CD4-positive, CD25-positive, alpha-beta regulatory T cell (primary cell): ENCODE data around the gene TSPAN4. TPM values are rescaled to one million over a fixed set of nuclear protein-coding genes. Genes with fewer than 3 reads are reported as not detected.

Experiments used
- ATAC-seq, 2 donors: fragments of 150-1000 bp; cut with Tn5 transposase; one replicate each; pipeline ENCODE4 v1.10.0; 2021; ENCODE audit warnings: low read depth in 2 of 2, moderate number of reproducible peaks in 2 of 2, moderate library complexity in 1 of 2
- DNase-seq, 3 donors: peaks; one replicate each; pipeline versions ENCODE4 v3.0.0 to v3.0.0-alpha.2; 2012 to 2022; ENCODE audit warnings: mixed read lengths in 1 of 3
- H3K27ac ChIP-seq: one replicate; pipeline ENCODE4 v1.7.0; 2013; ENCODE audit warnings: mild to moderate bottlenecking, low read length; ENCODE audit not compliant: insufficient read depth, poor library complexity, severe bottlenecking
- H3K27me3 ChIP-seq: one replicate; pipeline ENCODE4 v1.7.0; 2013; ENCODE audit warnings: low read length; ENCODE audit not compliant: control insufficient read depth, insufficient read depth
- H3K36me3 ChIP-seq: one replicate; pipeline ENCODE4 v1.7.0; 2013; ENCODE audit warnings: mild to moderate bottlenecking, low read length, moderate library complexity; ENCODE audit not compliant: control insufficient read depth, insufficient read depth
- H3K4me1 ChIP-seq: 2 replicates; pipeline ENCODE4 v1.7.0; 2013; ENCODE audit warnings: mild to moderate bottlenecking, low read length; ENCODE audit not compliant: insufficient read depth, control insufficient read depth, poor library complexity, severe bottlenecking
- H3K4me3 ChIP-seq: one replicate; pipeline ENCODE4 v1.7.0; 2013; ENCODE audit warnings: low read depth, mild to moderate bottlenecking, low read length, moderate library complexity
- H3K9me3 ChIP-seq, 2 experiments: 1 replicate in 1 of 2; 2 replicates in 1 of 2; pipeline ENCODE4 v1.7.0; 2013; ENCODE audit warnings: low read length in 2 of 2, mild to moderate bottlenecking in 1 of 2, moderate library complexity in 1 of 2; ENCODE audit not compliant: control insufficient read depth in 2 of 2
- H3K27ac Mint-ChIP-seq, 3 donors: one replicate each; pipeline ENCODE4 v1.8.0; 2020 to 2022; ENCODE audit warnings: mild to moderate bottlenecking in 3 of 3, mixed read lengths in 3 of 3, moderate library complexity in 2 of 3
- H3K27me3 Mint-ChIP-seq: one replicate; pipeline ENCODE4 v1.8.0; 2022; ENCODE audit warnings: mild to moderate bottlenecking, mixed read lengths
- H3K36me3 Mint-ChIP-seq: one replicate; pipeline ENCODE4 v1.8.0; 2020; ENCODE audit warnings: mixed read lengths
- H3K4me1 Mint-ChIP-seq, 4 donors: one replicate each; pipeline ENCODE4 v1.8.0; 2020 to 2022; ENCODE audit warnings: mixed read lengths in 4 of 4, mild to moderate bottlenecking in 1 of 4
- H3K4me3 Mint-ChIP-seq, 4 donors: one replicate each; pipeline ENCODE4 v1.8.0; 2020 to 2022; ENCODE audit warnings: mild to moderate bottlenecking in 4 of 4, mixed read lengths in 4 of 4, moderate library complexity in 3 of 4
- H3K9me3 Mint-ChIP-seq, 7 donors: one replicate each; pipeline ENCODE4 v1.8.0; 2020 to 2022; ENCODE audit warnings: mixed read lengths in 7 of 7, mild to moderate bottlenecking in 3 of 7, moderate library complexity in 2 of 7
- polyA plus RNA-seq, 4 donors: library from polyadenylated mRNA; unstranded; fragments of 300-500 nt; fragmentation: Illumina TruSeq; gene quantifications; one replicate each; pipeline ENCODE4 v1.2.3, GENCODE V29; 2021
- total RNA-seq: library from RNA; stranded (reverse); gene quantifications from one replicate; pipeline ENCODE4 v1.2.3, GENCODE V29; 2022

TSPAN4 gene
- total and polyA plus RNA-seq, 5 donors from 2014 or later: 1.2 to 2.2 (median 1.6) TPM

DNA sequence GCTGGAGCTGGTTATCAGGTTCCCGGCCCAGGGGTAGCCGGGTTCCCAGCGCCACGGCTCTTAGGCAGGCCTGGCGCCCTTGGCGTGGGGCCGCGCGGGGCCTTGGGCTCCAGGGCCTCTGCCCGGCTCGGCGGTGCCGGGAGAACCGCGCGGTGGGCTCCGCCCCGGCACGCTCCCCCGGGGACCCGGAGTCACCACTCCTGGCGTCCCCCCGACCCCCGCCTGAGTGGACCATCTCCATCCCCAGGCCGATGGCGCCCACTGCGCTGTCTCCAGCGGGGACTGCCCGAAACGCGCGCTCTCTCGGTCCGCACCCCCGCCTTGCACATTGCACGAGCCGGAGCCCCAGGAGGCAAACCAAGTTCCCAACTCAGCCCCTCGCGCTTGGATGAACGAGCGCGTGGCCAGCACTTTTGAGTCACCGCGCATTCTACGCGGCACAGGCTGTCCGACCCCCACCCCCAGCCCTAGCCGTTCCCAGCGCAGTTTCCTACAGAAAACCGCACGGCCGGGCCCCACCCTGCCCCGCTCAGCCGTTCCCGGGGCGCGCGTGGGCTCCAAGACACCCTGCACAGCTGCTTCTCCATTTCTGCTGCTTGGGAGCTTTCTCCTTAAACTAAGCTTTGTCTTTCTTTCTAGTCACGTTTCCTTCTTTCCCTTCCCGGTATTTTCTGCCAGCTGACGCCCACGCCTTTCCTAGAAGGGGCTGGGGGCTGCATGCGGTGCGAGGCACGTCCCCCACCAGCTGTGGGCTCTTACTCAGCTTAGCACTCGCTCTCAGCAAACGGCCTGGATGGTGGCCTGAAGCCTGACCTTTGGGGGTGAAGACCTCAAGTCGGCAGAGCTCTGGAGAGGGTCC, 68.6 kb downstream of the TSPAN4 start:
- Histone ChIP-seq H3K36me3 (no peaks in the 10 kb centered on the region), H3K27ac (peak overlapping the region; percentile 55), H3K4me3 (no peak overlapping the region), H3K27me3 (no peaks in the 10 kb centered on the region), H3K4me1 (peaks cover 14% of the 10 kb centered on the region), H3K9me3 (no peaks in the 10 kb centered on the region)
- peaks cover 0 to 35% (median 8%) of the 10 kb centered on the region in 4 donors for H3K4me1 Mint-ChIP-seq
- no peaks in the 10 kb centered on the region for H3K9me3 Mint-ChIP-seq
- peak overlapping the region; percentile 88 to 94 (median 90) for H3K4me3 Mint-ChIP-seq
- no peaks in the 10 kb centered on the region for H3K27me3 Mint-ChIP-seq
- DNase-seq (peak in 1 of 3 donors; percentile 52), ATAC-seq (peak; percentile 23 to 33)
- peak overlapping the region; percentile 78 to 94 (median 92) for H3K27ac Mint-ChIP-seq
- no peaks in the 10 kb centered on the region for H3K36me3 Mint-ChIP-seq

- H3K4me1 Mint-ChIP-seq: peaks cover 0 to 35% (median 8%) of the 10 kb centered on the region in 4 donors
- no peaks in the 10 kb centered on the region for H3K27me3 ChIP-seq
- H3K9me3 ChIP-seq: no peaks in the 10 kb centered on the region
- peak overlapping the region; percentile 88 to 94 (median 90) for H3K4me3 Mint-ChIP-seq
- no peaks in the 10 kb centered on the region for H3K36me3 ChIP-seq
- H3K36me3 Mint-ChIP-seq: no peaks in the 10 kb centered on the region
- ATAC-seq (no peak), DNase-seq (no peak)
- H3K4me3 ChIP-seq: no peak overlapping the region
- no peaks in the 10 kb centered on the region for H3K27me3 Mint-ChIP-seq
- peak overlapping the region in 2 of 3 donors; percentile 78 to 92 for H3K27ac Mint-ChIP-seq
- peaks cover 0 to 1% (median 0%) of the 10 kb centered on the region in 7 donors for H3K9me3 Mint-ChIP-seq
- H3K4me1 ChIP-seq: peaks cover 14% of the 10 kb centered on the region
- H3K27ac ChIP-seq: no peak overlapping the region
Measured at GRCh38 chr11:911890-912219, 69.2 kb downstream of the TSPAN4 start.

DNA sequence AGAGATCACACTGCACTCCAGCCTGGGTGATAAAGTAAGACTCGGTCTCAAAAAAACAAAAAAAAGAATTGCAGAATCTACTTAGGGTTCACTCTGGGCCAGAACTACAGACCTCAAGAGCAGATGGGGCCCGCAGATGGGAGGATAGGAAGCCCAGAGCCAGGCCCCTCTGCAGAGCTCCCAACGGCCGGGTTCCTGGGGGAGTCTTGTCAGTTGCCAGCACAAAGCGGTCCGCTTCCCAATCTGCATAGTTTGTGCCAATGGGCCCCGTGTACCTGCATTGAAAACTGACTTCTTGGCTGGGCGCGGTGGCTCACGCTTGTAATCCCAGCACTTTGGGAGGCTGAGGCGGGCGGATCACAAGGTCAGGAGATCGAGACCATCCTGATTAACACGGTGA, 69.6 kb downstream of the TSPAN4 start:
- Mint-ChIP-seq H3K4me1 (peaks cover 0 to 33% (median 8%) of the 10 kb centered on the region in 4 donors), H3K27me3 (no peaks in the 10 kb centered on the region), H3K4me3 (peak overlapping the region; percentile 88 to 94 (median 90)), H3K36me3 (no peaks in the 10 kb centered on the region), H3K27ac (no peak overlapping the region), H3K9me3 (peaks cover 0 to 1% (median 0%) of the 10 kb centered on the region in 7 donors)
- Histone ChIP-seq H3K4me3 (no peak overlapping the region), H3K36me3 (no peaks in the 10 kb centered on the region), H3K27ac (no peak overlapping the region), H3K27me3 (no peaks in the 10 kb centered on the region), H3K9me3 (no peaks in the 10 kb centered on the region), H3K4me1 (peaks cover 14% of the 10 kb centered on the region)
- ATAC-seq (no peak), DNase-seq (no peak)

- DNase-seq (no peak), ATAC-seq (no peak)
- Histone ChIP-seq H3K27me3 (no peaks in the 10 kb centered on the region), H3K4me3 (no peak overlapping the region), H3K27ac (no peak overlapping the region), H3K9me3 (no peaks in the 10 kb centered on the region), H3K4me1 (peaks cover 14% of the 10 kb centered on the region), H3K36me3 (no peaks in the 10 kb centered on the region)
- Mint-ChIP-seq H3K27ac (no peak overlapping the region), H3K36me3 (no peaks in the 10 kb centered on the region), H3K4me3 (peak overlapping the region; percentile 24 to 70 (median 40)), H3K4me1 (peaks cover 0 to 27% (median 7%) of the 10 kb centered on the region in 4 donors), H3K9me3 (peaks cover 0 to 1% (median 0%) of the 10 kb centered on the region in 7 donors), H3K27me3 (no peaks in the 10 kb centered on the region)
Measured at GRCh38 chr11:913043-913442, 70.4 kb downstream of the TSPAN4 start.

GRCh38 chr11:914204-914603, 71.6 kb downstream of the TSPAN4 start:
- Histone ChIP-seq H3K4me1 (peaks cover 14% of the 10 kb centered on the region), H3K9me3 (no peaks in the 10 kb centered on the region), H3K27me3 (no peaks in the 10 kb centered on the region), H3K36me3 (no peaks in the 10 kb centered on the region), H3K4me3 (no peak overlapping the region), H3K27ac (no peak overlapping the region)
- no peaks in the 10 kb centered on the region for H3K27me3 Mint-ChIP-seq
- H3K4me3 Mint-ChIP-seq: no peak overlapping the region
- DNase-seq (no peak), ATAC-seq (no peak)
- no peak overlapping the region for H3K27ac Mint-ChIP-seq
- no peaks in the 10 kb centered on the region for H3K36me3 Mint-ChIP-seq
- H3K9me3 Mint-ChIP-seq: peaks cover 0 to 1% (median 0%) of the 10 kb centered on the region in 7 donors
- H3K4me1 Mint-ChIP-seq: peaks cover 0 to 24% (median 3%) of the 10 kb centered on the region in 4 donors

DNA sequence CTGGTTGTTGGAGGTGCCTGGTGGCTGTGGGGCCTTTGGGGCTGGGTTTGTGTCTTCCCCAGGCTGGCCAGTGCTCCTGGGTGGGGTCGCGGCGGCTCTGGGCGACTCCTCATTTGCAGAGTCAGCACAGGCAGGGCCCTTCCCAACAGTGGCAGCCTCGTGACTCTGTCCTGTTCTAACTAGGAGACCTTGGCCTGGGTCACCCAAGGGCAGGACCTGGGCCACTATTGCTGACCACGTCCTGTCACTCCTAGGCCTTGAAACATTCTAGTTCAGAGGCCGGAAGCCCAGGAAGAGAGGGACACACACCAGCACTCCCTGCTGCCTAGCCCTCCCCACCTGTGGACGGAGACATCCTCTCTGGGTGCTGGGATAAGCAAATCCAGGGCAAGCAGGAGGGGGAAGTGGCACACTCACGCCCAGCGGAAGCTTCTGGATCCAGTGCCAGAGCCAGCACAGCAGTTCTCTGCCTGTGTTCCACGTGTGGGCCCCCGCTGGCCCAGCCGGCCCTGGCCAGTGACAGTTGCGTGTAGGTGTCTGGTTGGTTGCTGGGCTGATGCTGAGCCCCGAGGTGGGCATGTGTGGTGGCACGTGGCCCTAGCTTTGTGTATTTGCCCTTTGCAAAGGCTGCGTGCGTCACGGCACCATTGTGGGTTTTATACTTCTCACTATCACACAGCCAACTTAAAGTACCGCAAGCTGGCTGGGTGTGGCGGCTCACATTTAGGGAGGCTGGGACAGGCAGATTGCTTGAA, 72.3 kb downstream of the TSPAN4 start:
- DNase-seq (no peak), ATAC-seq (no peak)
- no peaks in the 10 kb centered on the region for H3K27me3 ChIP-seq
- H3K4me1 Mint-ChIP-seq: peaks cover 0 to 17% (median 2%) of the 10 kb centered on the region in 4 donors
- no peaks in the 10 kb centered on the region for H3K36me3 ChIP-seq
- H3K27ac ChIP-seq: no peak overlapping the region
- H3K4me1 ChIP-seq: peaks cover 10% of the 10 kb centered on the region
- H3K27ac Mint-ChIP-seq: no peak overlapping the region
- H3K4me3 Mint-ChIP-seq: no peak overlapping the region
- H3K4me3 ChIP-seq: no peak overlapping the region
- no peaks in the 10 kb centered on the region for H3K36me3 Mint-ChIP-seq
- no peaks in the 10 kb centered on the region for H3K27me3 Mint-ChIP-seq
- no peaks in the 10 kb centered on the region for H3K9me3 ChIP-seq
- peaks cover 0 to 1% (median 0%) of the 10 kb centered on the region in 7 donors for H3K9me3 Mint-ChIP-seq
